H54 (cell line): Measurements from ENCODE around the gene SHROOM3.

Experiments
- DNase-seq: peaks from one replicate; pipeline ENCODE4 v3.0.0; 2011; ENCODE audit warnings: low spot score, mixed read lengths; ENCODE audit not compliant: insufficient read length
- FAIRE-seq: peaks from 3 replicates; lab custom pipeline; 2011; peaks lifted over from hg19 to GRCh38; lab: Jason Lieb, UNC
- POLR2A ChIP-seq: IDR thresholded peaks from 2 replicates; pipeline ENCODE4 v1.6.1; 2011; ENCODE audit warnings: low read depth, mild to moderate bottlenecking, low read length

SHROOM3 gene

DNA sequence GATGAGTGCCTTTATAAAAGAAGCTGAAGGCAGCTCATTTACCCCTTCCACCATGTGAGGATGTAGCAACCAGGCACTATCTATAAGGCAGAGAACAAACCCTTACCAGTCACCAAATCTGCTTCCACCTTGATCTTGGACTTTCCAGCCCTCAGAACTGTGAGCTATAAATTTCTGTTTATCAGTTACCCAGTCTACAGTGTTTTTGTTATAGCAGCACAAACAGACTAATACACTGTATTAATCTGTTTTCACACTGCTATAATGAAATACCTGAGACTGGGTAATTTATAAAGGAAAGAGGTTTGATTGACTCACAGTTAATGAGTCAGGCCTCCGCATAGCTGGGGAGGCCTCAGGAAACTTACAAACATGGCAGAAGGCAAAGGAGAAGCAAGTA lies 371.7 kb downstream of the SHROOM3 start:
- DNase-seq (no peak), FAIRE-seq (no peak)
- TF ChIP-seq POLR2A = no peak

DNA sequence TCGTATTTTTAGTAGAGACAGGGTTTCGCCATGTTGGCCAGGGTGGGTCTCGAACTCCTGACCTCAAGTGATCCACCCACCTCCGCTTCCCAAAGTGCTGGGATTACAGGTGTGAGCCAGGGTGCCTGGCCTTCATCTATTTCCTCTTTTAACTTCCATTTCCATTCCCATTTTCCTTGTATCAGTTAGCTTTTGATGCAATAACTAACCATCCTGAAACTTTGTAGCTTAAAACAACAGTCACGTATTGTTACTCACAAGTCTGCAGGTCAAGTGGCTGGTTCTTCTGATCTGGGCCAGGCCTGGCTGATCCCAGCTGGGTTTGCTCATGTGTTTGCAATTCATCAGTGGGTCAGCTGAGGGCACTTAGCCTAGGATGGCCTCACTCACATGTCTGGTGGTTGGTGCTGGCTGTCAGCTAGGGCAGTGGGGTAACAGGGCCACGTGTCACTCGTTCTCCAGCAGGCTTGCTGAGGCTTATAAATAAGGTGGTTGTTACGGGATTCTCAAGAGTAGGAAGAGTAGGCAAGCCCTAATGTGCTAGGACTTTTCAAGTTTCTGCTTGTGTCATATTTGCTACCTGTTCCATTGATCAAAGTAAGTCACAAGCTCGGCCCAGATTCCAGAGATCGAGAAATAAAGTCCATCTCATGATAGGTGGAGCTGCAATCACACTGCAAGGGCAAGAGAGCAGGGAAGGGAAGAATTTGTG lies 374.7 kb downstream of the SHROOM3 start:
- TF ChIP-seq POLR2A = no peak
- DNase-seq = no peak
- no peak for FAIRE-seq

DNA sequence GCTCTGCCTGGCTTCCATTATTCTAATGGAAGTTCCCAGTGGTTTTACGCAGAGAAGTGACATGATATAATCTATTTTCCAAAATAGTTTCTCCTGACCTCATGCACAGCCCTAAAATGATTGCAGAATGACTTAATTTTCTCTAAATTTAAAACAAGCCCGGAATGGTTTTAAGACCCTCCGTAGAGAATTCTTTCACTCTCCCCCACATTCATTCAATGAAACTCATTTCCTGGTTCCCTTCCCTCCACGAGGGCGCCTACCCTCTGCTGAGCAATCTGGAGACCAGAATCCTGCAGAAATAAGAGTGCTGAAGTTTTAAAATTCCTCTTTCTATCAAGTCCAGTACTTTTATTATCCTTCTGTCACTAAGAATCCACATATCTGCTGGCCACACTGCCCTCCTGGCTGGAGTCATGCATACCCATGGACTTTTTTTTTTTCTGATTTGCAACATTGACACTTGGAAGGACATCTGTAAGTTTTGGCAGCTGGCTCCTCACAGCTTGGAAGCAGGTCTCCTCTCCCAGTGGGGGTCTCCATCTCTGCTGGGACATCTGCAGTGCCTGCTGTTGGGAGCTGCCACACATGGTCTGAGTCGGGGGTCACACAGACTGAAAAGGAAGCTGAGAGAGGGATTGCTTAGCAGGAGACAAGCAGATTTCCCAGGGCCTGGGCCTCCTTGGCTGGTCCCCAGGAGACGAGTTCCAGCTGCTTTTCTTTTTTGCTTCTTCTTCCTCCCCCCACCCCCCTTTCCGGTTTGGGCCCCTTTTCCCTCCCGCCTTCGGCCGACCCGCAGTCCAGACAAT lies 376.8 kb downstream of the SHROOM3 start:
- FAIRE-seq (no peak), DNase-seq (no peak)
- no peak for TF ChIP-seq POLR2A

DNA sequence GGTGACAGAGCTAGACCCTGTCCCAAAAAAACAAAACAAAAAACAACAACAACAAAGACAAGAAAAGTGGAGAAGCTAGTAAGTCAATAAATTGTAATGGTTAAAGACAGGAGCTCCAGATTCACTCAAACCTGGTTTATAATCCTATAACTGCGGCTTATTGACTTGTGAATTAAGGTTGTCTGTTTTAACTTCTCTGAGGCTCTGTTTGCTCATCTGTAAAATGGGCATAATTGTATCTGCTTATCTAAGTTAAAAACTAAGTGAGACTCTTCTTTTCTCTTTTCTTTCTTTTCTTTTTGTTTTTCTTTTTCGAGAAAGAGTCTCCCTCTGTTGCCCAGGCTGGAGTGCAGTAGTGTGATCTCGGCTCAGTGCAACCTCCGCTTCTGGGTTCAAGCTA lies 378.0 kb downstream of the SHROOM3 start:
- DNase-seq = no peak
- TF ChIP-seq POLR2A = no peak
- no peak for FAIRE-seq

DNA sequence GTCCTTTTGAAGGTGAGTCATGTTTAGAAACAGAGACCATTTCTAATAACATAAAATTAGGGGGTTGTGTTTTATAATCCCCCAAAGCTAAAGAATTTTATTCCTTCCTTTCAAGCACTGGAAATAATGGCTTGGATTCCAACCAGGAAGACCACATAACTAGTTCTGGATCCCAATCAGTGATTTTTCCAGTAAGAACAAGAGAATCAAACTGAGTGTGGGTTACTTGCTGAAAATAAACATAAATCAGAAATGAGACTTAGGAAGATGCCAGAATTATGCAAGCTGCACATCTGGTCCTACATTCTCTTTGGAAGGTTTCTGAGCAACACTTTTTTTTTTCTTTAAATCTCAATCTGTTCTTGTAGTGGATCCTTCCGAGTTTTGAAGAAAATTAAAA lies 386.6 kb downstream of the SHROOM3 start:
- DNase-seq (no peak), FAIRE-seq (no peak)
- TF ChIP-seq POLR2A = no peak

DNA sequence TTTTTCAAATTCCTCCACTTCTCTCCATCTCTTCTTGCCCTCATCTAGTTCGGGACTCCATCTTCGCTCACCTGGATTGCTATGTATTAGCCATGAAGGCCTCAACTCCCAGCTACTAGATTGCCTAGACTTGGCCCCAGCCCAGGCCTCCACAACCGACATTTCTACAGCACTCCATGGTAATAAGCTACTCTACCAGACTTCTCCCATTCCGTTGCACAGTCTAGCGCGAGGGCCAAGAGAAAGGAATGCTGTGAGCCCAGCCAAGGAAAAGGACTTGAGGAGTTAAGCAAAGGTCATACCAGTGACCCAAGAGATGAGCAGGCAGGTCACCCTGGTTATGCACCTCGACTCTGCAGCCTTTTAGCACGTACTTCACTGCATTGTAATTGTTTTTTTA lies 387.3 kb downstream of the SHROOM3 start:
- no peak for TF ChIP-seq POLR2A
- FAIRE-seq = no peak
- DNase-seq = no peak

DNA sequence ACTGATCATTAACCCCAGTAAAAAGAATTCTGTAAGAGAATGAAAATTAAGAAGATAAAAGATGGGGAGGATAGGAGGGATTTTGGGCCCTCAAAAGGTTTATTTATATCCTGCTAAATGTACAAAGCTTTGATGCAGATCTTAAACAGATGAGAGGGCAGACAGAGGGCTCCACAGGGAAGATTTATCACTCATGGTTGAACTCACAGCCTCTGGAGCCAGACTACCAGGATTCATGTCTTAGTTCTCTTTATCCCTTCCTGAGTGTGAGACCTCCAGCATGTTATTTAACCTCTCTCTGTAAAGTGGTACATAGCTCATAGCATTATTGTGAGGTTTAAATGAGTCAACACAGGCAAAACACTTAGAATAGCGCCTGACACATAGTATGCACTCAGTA lies 388.5 kb downstream of the SHROOM3 start:
- DNase-seq = no peak
- FAIRE-seq = no peak
- TF ChIP-seq POLR2A = no peak

DNA sequence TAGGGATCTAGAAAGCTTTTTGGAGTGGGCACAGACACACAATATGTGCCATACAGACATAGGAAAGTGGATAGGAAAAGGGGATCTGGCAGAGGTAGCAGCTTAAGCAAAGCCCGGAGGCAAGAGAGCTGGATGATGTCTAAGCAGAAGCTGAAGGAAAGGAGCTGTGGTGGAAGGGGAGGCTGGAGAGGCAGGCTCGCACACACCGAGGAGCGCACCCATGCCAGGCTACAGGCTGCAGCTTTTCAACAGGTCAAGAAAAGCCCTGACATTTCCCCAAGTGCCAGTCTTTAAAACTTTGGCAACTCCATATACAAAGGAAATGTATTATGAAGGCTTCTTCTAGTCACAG lies 395.6 kb downstream of the SHROOM3 start:
- FAIRE-seq (no peak), DNase-seq (peak; percentile 5)
- no peak for TF ChIP-seq POLR2A

DNA sequence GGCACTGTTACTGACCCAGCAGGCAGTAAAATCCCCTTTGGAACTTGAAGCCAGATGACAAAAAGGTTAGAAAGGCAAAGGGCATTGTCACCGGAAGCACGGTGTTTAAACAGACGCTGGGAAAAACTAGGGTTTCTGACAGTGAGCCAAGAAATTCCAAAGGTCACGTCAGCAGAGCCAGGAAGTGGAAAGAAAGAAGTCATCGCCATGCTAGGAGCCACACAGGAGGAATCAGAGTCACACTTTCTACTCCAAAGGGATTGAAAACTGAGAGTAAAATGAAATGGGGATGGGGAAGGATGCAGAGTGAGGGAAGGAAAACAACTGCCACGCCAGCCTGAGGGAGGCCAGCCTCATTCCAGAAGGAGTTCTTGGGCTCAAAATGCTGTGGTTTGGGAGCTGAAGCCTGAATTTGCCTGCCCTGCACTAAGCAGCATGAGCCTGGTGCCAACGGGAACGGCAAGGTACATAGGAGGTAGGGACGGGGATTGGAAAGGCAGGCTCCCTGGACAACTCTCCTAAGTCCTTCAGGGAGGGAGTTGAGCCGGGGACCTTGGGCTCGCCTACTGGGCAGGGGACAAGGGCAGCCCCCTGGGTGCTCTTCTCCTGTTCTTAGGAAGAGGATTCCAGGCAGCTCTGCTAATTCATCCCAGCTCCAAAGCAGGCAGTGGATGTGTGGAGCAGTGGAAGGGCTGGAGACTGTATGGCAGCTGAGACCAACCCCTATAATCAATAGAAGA lies 396.1 kb downstream of the SHROOM3 start:
- FAIRE-seq = peak; percentile 64
- peak; percentile 22 for DNase-seq
- no peak for TF ChIP-seq POLR2A

DNA sequence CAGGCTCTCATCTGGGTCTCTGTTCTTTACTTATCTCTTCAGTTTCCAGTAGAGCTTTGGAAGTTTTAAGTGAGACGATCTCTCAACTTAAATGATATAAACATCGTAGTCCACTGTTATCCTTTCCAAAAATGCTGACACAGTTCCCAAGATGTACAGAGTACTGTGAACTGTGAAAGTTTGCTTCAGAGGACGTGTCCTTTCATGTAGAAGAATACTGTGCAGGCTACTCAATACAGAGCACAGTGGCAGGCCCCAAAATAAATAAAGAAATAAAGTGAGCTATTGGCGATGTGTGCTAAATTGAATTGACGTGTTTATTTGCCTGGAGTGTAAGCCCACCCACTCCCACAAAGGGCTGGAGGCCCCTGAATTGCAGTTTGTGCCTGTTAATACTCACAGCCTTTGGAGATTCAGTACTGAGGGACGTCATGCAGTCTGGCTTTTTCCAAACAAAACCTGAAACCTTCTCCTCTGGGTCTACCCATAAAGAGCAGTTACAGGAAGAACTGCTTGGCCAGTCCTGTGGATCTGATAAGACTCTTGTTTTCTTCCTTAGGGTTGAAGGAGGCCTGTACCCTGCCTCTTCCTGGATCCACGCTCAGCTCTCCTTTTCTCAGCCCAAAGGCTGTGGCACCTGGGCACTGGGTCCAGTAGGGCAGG lies 396.8 kb downstream of the SHROOM3 start:
- TF ChIP-seq POLR2A = no peak
- FAIRE-seq (no peak), DNase-seq (no peak)
